ENCODE results near the gene ALDH9A1.

ALDH9A1 gene

DNA sequence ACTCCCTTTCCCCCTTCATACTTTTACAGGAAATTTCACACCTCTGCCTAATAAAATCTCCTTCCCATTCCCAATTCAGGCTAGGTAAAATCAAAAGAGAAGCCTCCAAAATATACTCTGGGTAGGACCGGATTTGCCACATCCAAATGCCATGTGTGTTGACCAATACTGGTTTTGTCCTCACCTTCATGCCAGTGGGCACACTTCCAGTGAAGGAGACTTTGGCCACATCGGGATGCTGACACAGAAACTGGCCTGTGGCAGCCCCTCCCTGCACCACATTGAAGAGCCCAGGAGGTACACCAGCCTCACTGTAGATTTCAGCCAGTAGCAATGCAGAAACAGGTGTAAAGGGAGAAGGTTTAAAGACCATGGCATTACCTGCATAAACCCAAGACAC lies 18.1 kb downstream of the ALDH9A1 start:
- ATAC-seq = no peak
- TF ChIP-seq TOX (CRISPR knock-in tag; IDR thresholded peaks at IDR 0.05; ENCODE audit: borderline replicate concordance) (no peak), ZFP3 (CRISPR knock-in tag; IDR thresholded peaks at IDR 0.05) (no peak), RARB (CRISPR knock-in tag; IDR thresholded peaks at IDR 0.05) (no peak), GLIS3 (CRISPR knock-in tag; IDR thresholded peaks at IDR 0.05) (no peak), SNAI2 (CRISPR knock-in tag; IDR thresholded peaks at IDR 0.05) (no peak), ISL1 (CRISPR knock-in tag; IDR thresholded peaks at IDR 0.05) (no peak), CREB5 (CRISPR knock-in tag; IDR thresholded peaks at IDR 0.05; ENCODE audit: low read depth) (no peak), ZFP30 (CRISPR knock-in tag; IDR thresholded peaks at IDR 0.05) (no peak), ESRRG (CRISPR knock-in tag; IDR thresholded peaks at IDR 0.05) (no peak), ZNF70 (CRISPR knock-in tag; IDR thresholded peaks at IDR 0.05) (no peak), POU6F1 (CRISPR knock-in tag; IDR thresholded peaks at IDR 0.05; ENCODE audit: borderline replicate concordance, low read depth) (no peak), CSDC2 (CRISPR knock-in tag; IDR thresholded peaks at IDR 0.05) (no peak), ARNTL (CRISPR knock-in tag; IDR thresholded peaks at IDR 0.05; ENCODE audit: borderline replicate concordance, low read depth) (no peak), PPARA (CRISPR knock-in tag; IDR thresholded peaks at IDR 0.05; ENCODE audit: borderline replicate concordance) (no peak), OSR1 (CRISPR knock-in tag; IDR thresholded peaks at IDR 0.05) (no peak)
- TF ChIP-seq, protein P1, sequence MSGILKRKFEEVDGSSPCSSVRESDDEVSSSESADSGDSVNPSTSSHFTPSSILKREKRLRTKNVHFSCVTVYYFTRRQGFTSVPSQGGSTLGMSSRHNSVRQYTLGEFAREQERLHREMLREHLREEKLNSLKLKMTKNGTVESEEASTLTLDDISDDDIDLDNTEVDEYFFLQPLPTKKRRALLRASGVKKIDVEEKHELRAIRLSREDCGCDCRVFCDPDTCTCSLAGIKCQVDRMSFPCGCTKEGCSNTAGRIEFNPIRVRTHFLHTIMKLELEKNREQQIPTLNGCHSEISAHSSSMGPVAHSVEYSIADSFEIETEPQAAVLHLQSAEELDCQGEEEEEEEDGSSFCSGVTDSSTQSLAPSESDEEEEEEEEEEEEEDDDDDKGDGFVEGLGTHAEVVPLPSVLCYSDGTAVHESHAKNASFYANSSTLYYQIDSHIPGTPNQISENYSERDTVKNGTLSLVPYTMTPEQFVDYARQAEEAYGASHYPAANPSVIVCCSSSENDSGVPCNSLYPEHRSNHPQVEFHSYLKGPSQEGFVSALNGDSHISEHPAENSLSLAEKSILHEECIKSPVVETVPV (CRISPR knock-in tag; IDR thresholded peaks at IDR 0.05) = no peak
- TF ChIP-seq, protein P2, sequence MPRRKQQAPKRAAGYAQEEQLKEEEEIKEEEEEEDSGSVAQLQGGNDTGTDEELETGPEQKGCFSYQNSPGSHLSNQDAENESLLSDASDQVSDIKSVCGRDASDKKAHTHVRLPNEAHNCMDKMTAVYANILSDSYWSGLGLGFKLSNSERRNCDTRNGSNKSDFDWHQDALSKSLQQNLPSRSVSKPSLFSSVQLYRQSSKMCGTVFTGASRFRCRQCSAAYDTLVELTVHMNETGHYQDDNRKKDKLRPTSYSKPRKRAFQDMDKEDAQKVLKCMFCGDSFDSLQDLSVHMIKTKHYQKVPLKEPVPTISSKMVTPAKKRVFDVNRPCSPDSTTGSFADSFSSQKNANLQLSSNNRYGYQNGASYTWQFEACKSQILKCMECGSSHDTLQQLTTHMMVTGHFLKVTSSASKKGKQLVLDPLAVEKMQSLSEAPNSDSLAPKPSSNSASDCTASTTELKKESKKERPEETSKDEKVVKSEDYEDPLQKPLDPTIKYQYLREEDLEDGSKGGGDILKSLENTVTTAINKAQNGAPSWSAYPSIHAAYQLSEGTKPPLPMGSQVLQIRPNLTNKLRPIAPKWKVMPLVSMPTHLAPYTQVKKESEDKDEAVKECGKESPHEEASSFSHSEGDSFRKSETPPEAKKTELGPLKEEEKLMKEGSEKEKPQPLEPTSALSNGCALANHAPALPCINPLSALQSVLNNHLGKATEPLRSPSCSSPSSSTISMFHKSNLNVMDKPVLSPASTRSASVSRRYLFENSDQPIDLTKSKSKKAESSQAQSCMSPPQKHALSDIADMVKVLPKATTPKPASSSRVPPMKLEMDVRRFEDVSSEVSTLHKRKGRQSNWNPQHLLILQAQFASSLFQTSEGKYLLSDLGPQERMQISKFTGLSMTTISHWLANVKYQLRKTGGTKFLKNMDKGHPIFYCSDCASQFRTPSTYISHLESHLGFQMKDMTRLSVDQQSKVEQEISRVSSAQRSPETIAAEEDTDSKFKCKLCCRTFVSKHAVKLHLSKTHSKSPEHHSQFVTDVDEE (CRISPR knock-in tag; IDR thresholded peaks at IDR 0.05) = no peak

- no peak for TF ChIP-seq ISL1 (CRISPR knock-in tag; IDR thresholded peaks at IDR 0.05)
- TF ChIP-seq, protein P3, sequence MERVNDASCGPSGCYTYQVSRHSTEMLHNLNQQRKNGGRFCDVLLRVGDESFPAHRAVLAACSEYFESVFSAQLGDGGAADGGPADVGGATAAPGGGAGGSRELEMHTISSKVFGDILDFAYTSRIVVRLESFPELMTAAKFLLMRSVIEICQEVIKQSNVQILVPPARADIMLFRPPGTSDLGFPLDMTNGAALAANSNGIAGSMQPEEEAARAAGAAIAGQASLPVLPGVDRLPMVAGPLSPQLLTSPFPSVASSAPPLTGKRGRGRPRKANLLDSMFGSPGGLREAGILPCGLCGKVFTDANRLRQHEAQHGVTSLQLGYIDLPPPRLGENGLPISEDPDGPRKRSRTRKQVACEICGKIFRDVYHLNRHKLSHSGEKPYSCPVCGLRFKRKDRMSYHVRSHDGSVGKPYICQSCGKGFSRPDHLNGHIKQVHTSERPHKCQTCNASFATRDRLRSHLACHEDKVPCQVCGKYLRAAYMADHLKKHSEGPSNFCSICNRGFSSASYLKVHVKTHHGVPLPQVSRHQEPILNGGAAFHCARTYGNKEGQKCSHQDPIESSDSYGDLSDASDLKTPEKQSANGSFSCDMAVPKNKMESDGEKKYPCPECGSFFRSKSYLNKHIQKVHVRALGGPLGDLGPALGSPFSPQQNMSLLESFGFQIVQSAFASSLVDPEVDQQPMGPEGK (CRISPR knock-in tag; IDR thresholded peaks at IDR 0.05; ENCODE audit: borderline replicate concordance) = no peak
- no peak for TF ChIP-seq TOX (CRISPR knock-in tag; IDR thresholded peaks at IDR 0.05; ENCODE audit: borderline replicate concordance)
- TF ChIP-seq TCF4 (CRISPR knock-in tag; IDR thresholded peaks at IDR 0.05; ENCODE audit: borderline replicate concordance) = no peak
- no peak for TF ChIP-seq ZFP30 (CRISPR knock-in tag; IDR thresholded peaks at IDR 0.05)
- no peak for TF ChIP-seq ZC3H10 (CRISPR knock-in tag; IDR thresholded peaks at IDR 0.05)
- no peak for TF ChIP-seq CSDC2 (CRISPR knock-in tag; IDR thresholded peaks at IDR 0.05)
- TF ChIP-seq, protein P2 (CRISPR knock-in tag; IDR thresholded peaks at IDR 0.05) = no peak
- no peak for TF ChIP-seq ZNF8 (CRISPR knock-in tag; IDR thresholded peaks at IDR 0.05)
- no peak for TF ChIP-seq ARNTL (CRISPR knock-in tag; IDR thresholded peaks at IDR 0.05; ENCODE audit: borderline replicate concordance, low read depth)
- no peak for ATAC-seq
These were observed 18.9 kb downstream of the ALDH9A1 start for GRCh38 chr1:165679282-165680036.
